Cardiac fibroblast (primary cell): ENCODE data around the gene NKPD1.
A peak's percentile ranks its signal among the peaks of the same experiment; 100 is the strongest.

Source experiments
- DNase-seq, 2 donors: peaks; one replicate each; pipeline versions ENCODE4 v3.0.0 to v3.0.0-alpha.2; 2010; ENCODE audit warnings: low read depth in 2 of 2
- H3K4me3 ChIP-seq, 2 donors: replicated peaks in 1 of 2; 1 replicate in 1 of 2; 2 replicates in 1 of 2; pipeline ENCODE4 v1.5.1; 2011; ENCODE audit warnings: low read depth in 2 of 2, low read length in 2 of 2, mild to moderate bottlenecking in 2 of 2, moderate library complexity in 1 of 2
- TF ChIP-seq, protein P1 (sequence below): IDR thresholded peaks from one replicate; pipeline ENCODE4 v1.5.1; 2011; ENCODE audit warnings: low read depth, mild to moderate bottlenecking, low read length, inconsistent platforms

NKPD1 gene

DNA sequence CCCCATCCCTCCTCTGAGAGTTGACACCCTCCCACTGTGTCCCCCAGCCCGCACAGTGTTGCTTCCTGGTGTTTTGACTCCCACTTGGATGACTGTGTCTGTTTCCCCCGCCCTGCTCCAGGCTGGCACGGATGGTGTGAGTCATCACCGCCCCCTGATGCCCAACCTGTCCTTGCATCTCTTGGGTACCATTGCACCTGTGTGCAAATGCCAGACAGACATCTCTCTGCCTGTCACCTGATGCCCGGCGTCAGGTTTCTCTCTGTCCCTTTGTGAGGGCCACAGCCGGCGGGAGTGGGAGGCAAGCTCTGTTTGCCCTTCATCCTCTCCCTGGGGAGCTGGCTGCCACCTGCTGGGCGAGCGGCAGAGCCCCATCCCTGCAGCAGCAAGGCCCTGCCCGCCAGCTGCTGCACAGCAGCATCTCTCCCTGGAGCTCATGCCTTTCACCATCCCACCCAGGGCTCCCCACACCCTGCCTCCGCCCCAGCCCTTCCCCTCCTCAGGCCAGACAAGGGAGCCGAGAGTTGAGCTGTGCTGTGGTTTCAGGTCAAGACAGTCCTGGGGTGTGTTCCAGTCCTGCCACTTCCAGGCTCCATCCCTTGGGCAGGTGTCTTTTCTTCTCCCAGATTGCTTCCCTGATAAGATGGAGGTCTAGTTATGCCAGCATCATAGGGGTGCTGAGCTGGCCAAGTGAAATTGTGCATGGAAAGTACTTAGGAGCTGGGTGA lies 29.7 kb downstream of the NKPD1 start:
- TF ChIP-seq, protein P1, sequence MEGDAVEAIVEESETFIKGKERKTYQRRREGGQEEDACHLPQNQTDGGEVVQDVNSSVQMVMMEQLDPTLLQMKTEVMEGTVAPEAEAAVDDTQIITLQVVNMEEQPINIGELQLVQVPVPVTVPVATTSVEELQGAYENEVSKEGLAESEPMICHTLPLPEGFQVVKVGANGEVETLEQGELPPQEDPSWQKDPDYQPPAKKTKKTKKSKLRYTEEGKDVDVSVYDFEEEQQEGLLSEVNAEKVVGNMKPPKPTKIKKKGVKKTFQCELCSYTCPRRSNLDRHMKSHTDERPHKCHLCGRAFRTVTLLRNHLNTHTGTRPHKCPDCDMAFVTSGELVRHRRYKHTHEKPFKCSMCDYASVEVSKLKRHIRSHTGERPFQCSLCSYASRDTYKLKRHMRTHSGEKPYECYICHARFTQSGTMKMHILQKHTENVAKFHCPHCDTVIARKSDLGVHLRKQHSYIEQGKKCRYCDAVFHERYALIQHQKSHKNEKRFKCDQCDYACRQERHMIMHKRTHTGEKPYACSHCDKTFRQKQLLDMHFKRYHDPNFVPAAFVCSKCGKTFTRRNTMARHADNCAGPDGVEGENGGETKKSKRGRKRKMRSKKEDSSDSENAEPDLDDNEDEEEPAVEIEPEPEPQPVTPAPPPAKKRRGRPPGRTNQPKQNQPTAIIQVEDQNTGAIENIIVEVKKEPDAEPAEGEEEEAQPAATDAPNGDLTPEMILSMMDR: no peak
- H3K4me3 ChIP-seq: no peak overlapping the region
- no peak for DNase-seq

DNA sequence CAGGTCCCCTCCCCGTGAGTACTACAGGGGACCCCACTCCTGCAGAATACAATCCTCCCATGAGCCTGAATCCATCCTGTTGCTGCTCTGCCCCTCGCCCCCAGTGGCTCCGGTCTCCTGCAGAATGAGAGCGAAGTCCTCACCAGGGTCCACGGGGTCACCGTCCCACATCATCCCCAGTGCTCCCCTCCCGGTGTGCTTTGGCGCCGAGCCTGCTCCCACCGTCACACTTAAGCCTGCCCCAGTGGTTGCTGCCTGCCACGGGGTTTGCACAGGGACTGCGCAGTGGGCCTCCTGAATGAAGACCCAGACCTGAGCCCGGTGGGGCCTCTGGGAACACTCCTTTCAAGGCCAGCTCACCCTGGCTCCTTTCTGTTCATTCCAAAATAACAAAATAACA lies 30.5 kb downstream of the NKPD1 start:
- H3K4me3 ChIP-seq: no peak overlapping the region
- TF ChIP-seq, protein P1: no peak
- no peak for DNase-seq

DNA sequence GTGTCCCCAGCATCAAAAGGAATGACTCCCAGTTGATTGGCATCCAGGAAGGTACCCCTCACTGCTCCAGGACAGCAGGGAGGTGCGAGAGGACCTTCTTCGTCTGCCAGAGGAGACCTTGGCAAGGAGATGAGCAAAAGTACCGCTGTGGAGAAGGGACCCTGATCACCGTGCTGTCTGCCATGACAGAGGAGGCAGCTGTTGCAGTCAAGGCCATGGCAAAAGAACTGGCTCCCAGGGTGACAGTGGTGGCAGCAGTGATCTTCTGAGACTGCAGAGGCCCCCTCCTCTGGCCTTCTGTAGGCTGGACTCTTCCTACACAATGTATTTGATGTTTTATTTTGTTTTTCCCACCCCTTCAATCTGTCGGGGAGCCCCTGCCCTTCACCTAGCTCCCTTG lies 32.0 kb downstream of the NKPD1 start:
- TF ChIP-seq, protein P1: no peak
- no peak overlapping the region for H3K4me3 ChIP-seq
- no peak for DNase-seq

DNA sequence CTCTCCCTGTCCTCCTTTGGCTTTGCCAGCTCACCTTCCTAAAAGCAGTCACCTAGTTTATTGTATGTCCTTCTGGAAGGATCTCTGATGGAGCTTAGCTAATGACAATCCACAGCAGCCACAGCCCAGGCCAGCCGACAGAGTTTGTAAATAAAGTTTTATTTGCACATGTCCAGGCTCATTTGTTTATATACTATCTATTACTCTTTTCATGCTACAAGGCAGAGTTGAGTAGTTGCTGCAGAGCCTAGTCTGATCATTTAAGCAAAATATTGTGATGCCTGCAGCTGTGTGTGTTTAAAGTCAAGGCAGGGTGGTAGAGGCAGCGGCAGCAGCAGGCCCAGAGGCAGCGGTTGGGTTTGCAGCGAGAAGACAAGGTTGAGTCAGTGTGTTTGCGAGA lies 32.6 kb downstream of the NKPD1 start:
- H3K4me3 ChIP-seq: no peak overlapping the region
- DNase-seq: no peak
- TF ChIP-seq, protein P1: no peak

DNA sequence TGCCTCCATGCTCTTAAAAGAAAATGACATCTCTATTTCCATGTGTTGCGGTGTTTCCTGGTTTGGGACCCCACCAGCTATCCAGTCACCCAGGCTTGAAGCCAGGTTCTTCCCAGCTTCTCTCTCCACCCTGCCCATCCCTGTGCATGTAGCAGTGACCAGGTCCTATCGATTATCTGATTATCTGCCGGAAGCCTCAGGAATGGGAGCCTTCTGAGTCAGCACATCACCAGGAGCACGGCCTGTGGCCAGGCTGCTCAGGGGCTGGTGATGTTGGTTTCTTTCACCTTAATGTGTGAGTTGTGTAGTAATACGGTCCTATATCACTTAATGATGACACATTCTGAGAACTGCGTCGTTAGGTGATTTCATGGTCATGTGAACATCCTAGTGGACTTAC lies 34.1 kb downstream of the NKPD1 start:
- H3K4me3 ChIP-seq: no peak overlapping the region
- TF ChIP-seq, protein P1: no peak
- DNase-seq: no peak

DNA sequence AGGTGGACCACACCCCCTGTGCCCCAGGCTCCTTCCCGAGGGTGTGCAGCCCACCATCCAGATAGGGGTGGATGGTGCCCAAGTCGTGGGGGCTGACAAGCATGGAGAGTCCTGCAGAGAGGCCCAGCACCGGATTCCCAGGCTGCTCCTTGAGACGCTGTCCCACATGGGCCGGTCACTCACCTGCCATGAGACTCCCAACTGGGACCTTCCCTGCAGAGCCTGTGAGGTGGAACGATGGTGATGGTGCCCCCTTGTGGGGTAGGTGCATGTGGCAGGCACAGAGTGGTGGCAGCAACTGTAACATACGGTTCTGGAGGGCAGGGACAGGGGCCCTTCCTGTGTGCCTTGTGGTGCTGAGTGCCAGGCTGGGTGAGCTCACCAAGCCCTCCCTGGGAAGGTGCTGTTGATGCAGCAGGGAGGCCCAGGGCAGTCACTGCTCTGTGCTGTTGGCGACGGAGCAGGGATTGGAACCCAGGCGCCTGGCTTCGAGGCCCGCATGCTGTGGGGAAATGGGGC lies 34.7 kb downstream of the NKPD1 start:
- TF ChIP-seq, protein P1: peak; percentile 75
- peak; percentile 58 to 59 for DNase-seq
- no peak overlapping the region for H3K4me3 ChIP-seq
